Lower lobe of right lung (tissue), 2 donors: ENCODE data around the gene ZDHHC11. TPM values are rescaled to one million over a fixed set of nuclear protein-coding genes. Genes with fewer than 3 reads are reported as not detected.
"Not testable (repeated sequence)": the region's sequence is repeated elsewhere in the genome, so short reads cannot be mapped to it uniquely, and the experiment has no call there.

Experiments used
- ATAC-seq, 2 donors: fragments of 200-7000 bp; cut with Tn5 transposase; one replicate each; pipeline ENCODE4 v1.9.1; 2020 to 2022; ENCODE audit warnings: mild to moderate bottlenecking in 2 of 2, moderate library complexity in 2 of 2
- DNase-seq: peaks from one replicate; pipeline ENCODE4 v3.0.0-alpha.2; 2020
- H3K27ac ChIP-seq: fragments of 200-600 bp; one replicate; pipeline ENCODE4 v1.8.0; 2022
- H3K27me3 ChIP-seq: fragments of 200-600 bp; one replicate; pipeline ENCODE4 v1.8.0; 2022; ENCODE audit warnings: low read depth
- H3K36me3 ChIP-seq: fragments of 200-600 bp; one replicate; pipeline ENCODE4 v1.8.0; 2022; ENCODE audit warnings: mild to moderate bottlenecking
- H3K4me1 ChIP-seq: fragments of 200-600 bp; one replicate; pipeline ENCODE4 v1.8.0; 2022
- H3K4me3 ChIP-seq: fragments of 200-600 bp; one replicate; pipeline ENCODE4 v1.8.0; 2022; ENCODE audit warnings: mild to moderate bottlenecking
- H3K9me3 ChIP-seq: fragments of 200-600 bp; one replicate; pipeline ENCODE4 v1.8.0; 2022
- intact Hi-C: fragments of 100-400 bp; cut with DNase I; formaldehyde crosslinking; loops from one replicate; pipeline ENCODE4 v1.11.0; 2022
- total RNA-seq: library from RNA; stranded (reverse); fragmentation: NEBNext Ultra II Directional; extraction: Animal tissue kit (Norgen Biotek cat#: 25700); gene quantifications from one replicate; pipeline ENCODE4 v1.2.1, GENCODE V29; 2021
- donor health status: DM: no; HTN: yes; CAD: no; lungs with severe emphysema.

The ZDHHC11 gene
- total RNA-seq, 1 donor from 2014 or later = 28.7 TPM

DNA sequence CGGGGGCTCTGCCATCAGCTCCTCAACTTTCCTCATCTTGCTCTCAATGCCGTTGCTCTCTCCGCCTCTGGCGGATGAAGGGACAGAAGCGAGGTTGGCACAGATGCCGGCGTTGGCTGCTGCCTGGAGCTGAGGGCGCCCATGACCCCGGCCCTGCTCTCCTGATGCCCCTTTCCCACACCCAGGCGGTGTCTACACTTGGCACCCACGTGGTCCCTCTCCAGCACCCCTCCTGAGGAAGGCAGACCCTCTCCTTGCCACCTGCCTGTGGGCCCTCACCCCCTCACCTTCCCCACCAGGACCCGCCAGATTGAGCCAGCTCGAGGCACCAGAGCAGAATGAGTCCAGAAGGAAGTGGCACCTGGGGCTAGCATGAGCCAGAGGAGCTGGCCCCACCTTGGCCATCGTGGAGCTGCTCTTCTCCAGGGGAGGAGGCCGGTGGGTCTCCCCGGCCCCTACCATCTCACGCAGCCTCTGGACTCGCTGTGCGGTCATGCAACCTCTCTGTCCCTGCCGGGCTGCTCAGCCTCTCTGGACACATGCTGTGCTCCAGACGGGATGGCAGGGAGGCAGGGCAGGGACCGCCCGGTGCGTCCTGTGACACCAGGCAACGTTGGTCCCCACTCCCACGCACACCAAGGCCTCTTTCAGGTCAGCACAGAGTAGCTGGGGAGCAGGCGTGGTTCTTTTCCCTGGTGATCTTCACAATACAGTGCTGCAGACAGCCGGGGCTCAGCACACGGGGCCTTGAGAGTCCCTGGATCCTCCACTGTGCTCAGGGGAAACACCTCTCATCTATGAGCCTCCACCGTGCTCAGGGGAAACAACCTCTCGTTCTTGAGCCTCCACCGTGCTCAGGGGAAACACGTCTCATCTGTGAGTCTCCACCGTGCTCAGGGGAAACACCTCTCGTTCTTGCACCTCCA, 4.8 kb downstream of the ZDHHC11 start:
- H3K27ac ChIP-seq, DNase-seq, H3K4me3 ChIP-seq, H3K9me3 ChIP-seq, ATAC-seq, H3K36me3 ChIP-seq, H3K27me3 ChIP-seq, intact Hi-C loops: not testable (repeated sequence)
- H3K4me1 ChIP-seq = peaks cover 10% of the 10 kb centered on the region

DNA sequence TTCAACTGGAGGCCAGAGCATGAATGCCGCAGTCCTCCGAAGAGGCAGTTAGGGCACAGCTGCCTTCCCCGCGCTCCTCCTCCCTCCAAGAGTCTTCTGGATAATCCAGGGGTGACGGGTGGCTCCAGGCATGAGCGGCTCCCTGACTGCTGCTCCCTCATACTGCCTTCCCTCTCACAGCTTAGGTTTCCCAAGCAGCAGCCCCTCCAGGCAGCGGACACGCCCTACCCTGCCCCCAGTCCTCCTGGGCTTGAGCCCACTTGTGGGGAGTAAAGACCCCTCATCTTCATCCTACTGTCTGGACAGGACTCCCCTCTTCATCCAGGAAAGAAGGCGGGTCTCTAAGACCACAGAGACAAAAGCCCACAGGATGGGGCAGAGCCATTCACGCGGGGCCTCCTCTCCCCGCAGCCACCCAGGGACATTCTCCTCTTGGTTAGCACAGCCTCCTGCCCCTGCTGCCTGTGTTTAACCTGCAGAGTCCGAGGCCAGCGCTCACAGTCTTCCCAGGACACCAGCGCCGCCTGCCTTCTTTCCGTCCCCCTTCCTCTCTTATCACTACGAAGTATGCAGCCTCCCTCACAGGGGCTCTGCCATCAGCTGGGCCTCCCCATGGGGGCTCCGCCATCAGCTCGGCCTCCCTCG, 5.6 kb downstream of the ZDHHC11 start:
- H3K36me3 ChIP-seq, H3K9me3 ChIP-seq, ATAC-seq, H3K27me3 ChIP-seq, H3K4me1 ChIP-seq, intact Hi-C loops, H3K27ac ChIP-seq, H3K4me3 ChIP-seq: not testable (repeated sequence)
- peak; percentile 40 for DNase-seq

DNA sequence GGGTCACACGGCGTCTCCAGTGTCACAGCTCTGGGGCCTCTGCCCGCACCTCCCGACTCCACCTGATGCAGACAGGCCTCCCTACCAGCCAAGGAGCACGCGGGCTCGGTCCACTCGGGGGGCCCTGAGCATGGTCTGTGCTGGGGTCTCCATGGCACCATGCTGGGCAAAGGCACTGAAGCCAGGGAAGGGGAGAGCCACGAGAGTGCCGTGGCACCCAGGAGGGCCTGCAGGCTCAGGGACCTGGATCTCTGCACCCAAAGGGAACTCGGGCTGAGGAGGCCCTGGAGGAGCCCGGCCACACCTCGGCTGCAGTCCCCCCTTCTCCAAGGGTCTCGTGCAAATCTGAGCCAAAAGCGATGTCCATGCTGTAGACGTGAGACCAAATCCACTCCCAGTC, 6.4 kb downstream of the ZDHHC11 start:
- ATAC-seq, H3K4me3 ChIP-seq, H3K36me3 ChIP-seq, H3K4me1 ChIP-seq, H3K27me3 ChIP-seq, intact Hi-C loops, H3K27ac ChIP-seq, H3K9me3 ChIP-seq: not testable (repeated sequence)
- DNase-seq = peak; percentile 30

DNA sequence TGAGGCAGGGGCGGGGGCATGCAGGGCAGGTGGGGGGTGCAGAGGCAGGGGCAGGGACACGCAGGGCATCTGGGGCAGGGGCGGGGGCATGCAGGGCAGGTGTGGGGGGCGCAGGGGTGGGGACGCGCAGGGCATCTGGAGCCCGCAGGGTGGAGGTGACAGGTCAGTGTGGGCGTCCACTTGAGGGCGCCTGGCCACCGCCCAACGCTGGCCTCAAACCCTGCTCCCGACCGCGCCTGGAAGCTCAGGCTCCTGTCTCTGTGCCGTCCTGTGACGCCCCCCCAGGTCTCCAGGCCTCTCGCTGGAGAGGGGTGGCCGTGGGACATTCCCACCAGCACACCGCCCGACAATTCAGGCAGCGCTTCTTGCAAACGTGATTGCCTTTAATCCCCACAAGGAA, 6.9 kb downstream of the ZDHHC11 start:
- H3K4me1 ChIP-seq, intact Hi-C loops, H3K27me3 ChIP-seq, H3K9me3 ChIP-seq, H3K27ac ChIP-seq, H3K4me3 ChIP-seq, H3K36me3 ChIP-seq: not testable (repeated sequence)
- peak in 1 of 2 donors; percentile 4 for ATAC-seq
- DNase-seq = peak; percentile 41

DNA sequence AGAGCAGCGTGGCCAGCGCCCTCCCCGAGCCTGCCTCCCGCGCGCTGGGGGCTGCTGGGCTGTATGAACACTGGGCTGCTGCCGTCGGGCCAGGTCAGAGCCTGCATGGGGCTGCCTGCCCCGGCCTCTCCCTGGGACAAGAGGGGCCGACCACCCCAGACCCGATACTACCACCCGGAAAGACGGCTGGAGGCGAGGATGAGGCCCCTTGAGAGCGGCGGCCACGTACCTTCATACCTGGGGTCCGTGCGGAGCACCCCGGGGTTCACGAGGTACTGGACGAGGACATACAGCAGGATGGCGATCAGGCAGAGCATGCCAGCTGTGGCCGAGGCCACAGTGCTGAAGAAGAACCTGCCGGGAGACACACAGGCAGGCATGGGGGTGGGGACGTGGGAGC, 7.4 kb downstream of the ZDHHC11 start:
- H3K4me3 ChIP-seq, H3K27ac ChIP-seq, H3K4me1 ChIP-seq, H3K27me3 ChIP-seq, ATAC-seq, DNase-seq, H3K9me3 ChIP-seq, intact Hi-C loops, H3K36me3 ChIP-seq: not testable (repeated sequence)

DNA sequence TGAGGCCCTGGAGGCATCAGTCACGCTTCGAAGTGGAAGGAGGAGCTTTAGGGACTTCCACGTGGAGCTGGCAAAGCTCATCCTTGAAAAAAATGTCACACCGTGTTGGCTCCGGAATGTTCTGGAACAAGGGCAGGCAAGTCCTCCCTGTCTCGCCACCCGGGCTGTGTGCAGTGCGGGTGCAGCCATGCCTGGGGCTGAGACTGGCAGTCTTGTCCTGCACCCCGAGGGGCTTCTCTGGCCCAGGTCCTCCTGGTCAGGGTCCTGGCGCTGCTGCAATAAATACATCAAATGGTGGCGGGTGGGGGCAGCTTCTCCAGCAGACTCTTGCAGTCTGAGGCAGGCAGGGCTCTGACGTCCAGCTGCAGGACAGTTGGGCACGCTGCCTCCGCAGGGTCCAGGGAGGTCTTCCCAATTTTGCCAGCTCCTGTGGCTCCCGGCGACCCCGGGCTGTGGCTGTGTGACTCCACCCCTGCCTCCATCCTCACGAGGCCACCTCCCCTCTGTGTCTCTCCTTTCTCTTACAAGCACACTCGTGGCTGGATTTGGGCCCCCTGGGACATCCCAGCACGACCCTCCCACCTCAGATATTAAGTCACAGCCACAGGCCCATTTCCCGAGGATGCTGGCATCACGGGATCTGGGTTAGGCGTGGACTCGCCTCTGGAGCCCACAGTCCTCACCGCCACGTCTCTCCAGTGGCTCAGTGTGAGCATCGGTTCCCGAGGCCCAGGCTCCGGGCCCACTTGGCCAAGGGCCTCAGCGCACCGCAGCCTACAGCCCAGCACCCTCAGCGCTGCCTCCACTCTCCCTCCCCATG, 8.2 kb downstream of the ZDHHC11 start:
- H3K36me3 ChIP-seq, intact Hi-C loops, H3K4me1 ChIP-seq, H3K4me3 ChIP-seq, H3K27ac ChIP-seq, H3K9me3 ChIP-seq, H3K27me3 ChIP-seq: not testable (repeated sequence)
- ATAC-seq (peak in 1 of 2 donors; percentile 1), DNase-seq (peak; percentile 37)

DNA sequence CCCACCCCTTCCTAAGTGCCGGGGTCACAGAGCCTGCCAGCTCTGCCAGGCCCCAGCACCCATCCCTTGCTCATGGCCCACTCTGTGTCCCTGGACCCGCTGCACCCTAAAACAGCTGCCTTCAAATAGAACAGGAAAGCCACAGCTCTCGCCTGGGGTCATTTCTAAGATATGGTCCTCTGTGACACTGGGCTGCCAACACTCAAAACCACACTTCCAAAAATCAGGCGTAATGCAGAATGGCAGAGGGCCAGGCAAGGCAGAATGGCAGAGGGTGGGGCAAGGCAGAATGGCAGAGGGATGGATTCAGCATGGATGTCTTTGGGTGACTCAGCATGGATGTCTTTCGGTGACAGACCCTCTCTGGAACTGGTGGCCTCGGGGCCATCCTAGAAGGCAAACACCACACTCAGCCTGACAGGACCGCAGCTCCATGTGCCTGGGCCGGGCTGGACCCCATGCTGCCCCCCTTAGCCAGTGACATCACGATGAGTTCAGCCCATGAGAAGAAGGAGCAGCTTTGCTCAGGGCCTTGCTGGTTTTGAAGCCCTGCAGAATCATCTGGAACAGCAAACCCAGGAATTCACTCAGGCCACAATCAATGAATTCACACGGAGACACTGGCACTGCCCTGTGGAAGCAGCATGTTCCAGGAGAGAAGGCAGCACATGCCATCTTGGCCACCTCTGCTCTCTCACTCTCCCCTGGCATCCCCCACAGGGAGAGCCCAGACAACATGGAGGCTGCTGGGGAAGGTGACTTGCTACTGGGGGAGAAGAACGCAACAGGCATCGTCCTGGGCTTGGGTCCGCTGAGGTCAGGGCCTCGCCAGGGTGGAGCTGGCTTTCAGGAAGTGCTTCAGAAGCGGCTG, 9.0 kb downstream of the ZDHHC11 start:
- intact Hi-C loops, ATAC-seq, H3K4me3 ChIP-seq, H3K4me1 ChIP-seq, H3K27ac ChIP-seq, H3K27me3 ChIP-seq, H3K36me3 ChIP-seq, H3K9me3 ChIP-seq: not testable (repeated sequence)
- DNase-seq = peak; percentile 36

DNA sequence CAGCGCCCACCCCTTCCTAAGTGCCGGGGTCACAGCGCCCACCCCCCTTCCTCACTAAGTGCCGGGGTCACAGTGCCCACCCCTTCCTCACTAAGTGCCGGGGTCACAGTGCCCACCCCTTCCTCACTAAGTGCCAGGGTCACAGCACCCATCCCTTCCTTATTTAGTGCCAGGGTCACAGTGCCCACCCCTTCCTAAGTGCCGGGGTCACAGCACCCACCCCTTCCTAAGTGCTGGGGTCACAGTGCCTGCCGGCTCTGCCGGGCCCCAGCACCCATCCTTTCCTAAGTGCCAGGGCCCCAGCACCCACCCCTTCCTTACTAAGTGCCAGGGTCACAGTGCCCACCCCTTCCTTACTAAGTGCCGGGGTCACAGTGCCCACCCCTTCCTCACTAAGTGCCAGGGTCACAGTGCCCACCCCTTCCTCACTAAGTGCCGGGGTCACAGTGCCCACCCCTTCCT, 9.8 kb downstream of the ZDHHC11 start:
- H3K4me3 ChIP-seq, intact Hi-C loops, H3K9me3 ChIP-seq, H3K4me1 ChIP-seq, H3K36me3 ChIP-seq, ATAC-seq, H3K27ac ChIP-seq, H3K27me3 ChIP-seq: not testable (repeated sequence)
- DNase-seq = peak; percentile 19

DNA sequence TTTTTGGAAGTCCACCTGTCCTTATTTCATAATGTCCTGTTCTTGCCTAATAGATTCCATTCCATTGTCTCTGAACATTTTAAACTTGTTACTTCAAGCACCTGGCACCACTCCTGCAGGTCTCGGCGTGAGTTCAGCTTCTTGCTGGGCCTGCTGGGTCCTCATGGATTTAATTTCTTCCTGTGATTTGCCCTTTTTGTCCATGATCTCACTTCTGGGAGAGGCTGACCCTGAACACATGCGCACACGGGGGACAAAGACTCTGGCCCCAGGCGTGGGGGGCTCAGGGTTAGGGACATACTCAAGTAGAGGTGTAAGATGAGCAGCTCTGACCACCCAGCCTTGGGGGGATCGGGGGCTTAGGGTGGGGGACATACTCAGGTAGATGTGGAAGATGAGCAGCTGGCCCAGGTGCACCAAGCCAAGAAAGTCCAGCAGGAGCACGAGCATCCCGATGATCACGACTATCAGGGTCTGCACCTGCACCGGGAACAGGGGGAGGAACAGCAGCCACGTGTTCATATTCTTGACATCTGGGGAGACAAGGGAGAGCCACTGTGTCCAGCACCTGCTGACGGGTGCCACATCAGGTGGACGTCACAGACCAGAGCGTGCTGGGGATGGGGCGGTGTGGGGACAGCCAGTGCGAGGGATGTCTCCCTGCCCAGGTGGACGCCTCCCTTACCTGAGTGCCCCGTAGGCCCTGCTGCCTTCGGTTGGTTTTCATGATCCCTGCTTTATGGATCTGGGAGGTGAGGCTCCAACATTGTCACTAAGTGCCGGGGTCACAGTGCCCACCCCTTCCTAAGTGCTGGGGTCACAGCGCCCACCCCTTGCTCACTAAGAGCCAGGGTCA, 10.4 kb downstream of the ZDHHC11 start:
- H3K36me3 ChIP-seq, H3K9me3 ChIP-seq, H3K4me3 ChIP-seq, H3K27ac ChIP-seq, intact Hi-C loops, H3K27me3 ChIP-seq, H3K4me1 ChIP-seq: not testable (repeated sequence)
- ATAC-seq (peak in 1 of 2 donors; percentile 4), DNase-seq (peak; percentile 47)

DNA sequence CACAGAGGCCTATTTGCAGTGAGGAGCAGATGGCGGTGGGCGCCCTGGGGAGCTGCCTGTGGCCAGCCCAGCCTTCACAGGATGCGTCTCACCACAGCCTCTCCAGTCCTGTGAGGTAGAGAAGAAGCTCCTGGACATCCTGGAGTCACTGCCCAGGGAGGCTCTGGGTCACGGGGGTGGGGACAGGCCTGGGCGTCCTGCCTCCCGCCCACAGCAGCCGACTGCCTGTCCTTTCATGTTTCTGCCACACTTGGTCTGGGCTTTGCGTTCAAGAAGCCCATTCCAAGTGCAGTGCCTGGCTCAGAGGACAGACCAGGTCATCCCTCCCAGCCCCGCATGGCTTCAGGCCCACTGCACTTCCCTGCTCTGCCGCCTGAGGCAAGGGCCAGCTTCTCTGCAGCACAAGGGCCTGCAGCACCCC, 12.3 kb downstream of the ZDHHC11 start:
- H3K27ac ChIP-seq, H3K4me3 ChIP-seq, H3K27me3 ChIP-seq, intact Hi-C loops, H3K36me3 ChIP-seq, H3K4me1 ChIP-seq, H3K9me3 ChIP-seq: not testable (repeated sequence)
- ATAC-seq = peak; percentile 4 to 21
- DNase-seq = peak; percentile 36

DNA sequence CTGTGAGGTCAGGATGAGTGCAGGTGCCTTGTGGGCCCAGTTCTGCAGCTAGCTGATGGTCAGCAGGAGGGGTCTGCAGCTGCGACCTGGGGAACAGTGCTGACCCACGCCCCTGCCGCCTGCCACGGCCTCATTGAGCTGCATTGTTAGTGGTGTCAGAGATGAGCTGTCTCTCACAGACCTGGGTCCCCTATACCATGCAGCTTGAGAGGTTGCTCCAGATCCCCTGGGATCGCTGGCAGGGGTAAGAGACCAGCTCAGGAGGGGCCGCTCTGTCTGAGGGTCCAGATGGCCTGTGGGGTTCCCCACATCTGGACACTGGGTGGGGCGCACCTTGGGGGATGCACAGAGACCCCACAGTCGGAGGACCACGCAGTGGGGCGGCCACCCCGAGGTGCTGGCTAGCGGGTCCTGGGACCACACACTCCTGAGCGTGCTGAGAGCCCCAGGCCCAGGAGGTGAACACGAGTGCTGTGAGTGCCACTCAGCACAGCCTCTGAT, 13.1 kb downstream of the ZDHHC11 start:
- H3K36me3 ChIP-seq, H3K4me1 ChIP-seq, ATAC-seq, intact Hi-C loops, H3K4me3 ChIP-seq, H3K27me3 ChIP-seq, H3K27ac ChIP-seq, H3K9me3 ChIP-seq: not testable (repeated sequence)
- peak; percentile 34 for DNase-seq
